Activated T-cell treated with anti-CD3 and anti-CD28 coated beads, Interleukin-2, amount 50 U/mL, for 48 hours (primary cell): ENCODE results near the gene CXCL14.

ENCODE experiments used
- DNase-seq, 2 experiments: peaks; one replicate each; pipeline ENCODE4 v3.0.0-alpha.2; 2020

CXCL14 gene

DNA sequence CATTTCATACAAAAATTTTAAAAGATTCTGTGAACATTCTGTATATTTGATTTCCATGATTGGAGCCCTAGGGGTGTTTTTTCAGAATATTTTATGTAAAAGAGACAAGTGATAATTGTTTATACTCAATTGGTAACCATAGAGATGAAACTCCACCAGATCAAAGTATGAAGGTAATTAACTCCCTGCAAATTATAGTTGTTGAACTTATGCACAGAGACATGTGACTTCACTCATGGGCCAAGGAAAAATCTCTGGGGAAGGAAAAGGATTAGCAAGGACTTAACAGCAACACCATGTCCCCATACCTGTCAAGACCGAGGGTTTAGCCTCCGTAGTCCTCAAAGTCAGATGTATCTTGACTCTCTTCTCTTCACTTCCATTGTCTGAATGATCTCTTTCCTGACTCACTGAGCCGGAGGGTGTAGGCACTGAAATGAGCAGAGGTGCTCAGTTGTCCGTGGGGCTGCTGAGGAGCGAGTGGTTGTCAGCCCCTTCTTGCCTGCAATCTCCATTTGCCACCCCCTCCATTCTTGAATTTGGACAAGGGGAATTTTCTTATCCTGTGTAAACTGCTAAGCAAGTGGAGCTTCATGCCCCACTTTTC lies 17.5 kb upstream of the CXCL14 start:
- no peak for DNase-seq

DNA sequence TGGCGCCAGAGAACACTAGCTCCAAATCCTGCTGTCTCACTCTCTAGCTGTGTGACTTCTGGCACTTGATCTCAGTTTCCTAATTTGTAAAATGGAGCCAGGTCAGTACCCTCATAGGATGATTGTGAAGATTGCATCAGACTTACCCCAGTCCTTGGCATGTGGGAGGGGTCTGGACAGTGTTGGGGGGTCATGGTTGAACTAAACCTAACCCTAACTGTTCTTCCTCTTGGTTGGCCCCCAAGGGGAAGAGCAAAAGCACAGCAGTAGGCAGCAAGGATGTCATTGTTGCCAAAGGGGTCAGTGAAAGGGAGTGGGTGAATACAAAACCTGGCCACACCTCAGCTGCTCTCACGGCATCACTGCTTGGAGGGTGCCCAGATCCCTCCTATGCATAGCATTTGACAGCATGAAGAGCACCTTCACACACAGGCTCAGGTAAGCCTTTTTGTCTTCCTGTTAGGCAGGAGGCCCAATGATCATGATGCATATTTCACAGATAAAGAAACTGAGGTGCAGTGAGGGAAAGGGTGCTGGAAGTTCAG lies 15.7 kb upstream of the CXCL14 start:
- no peak for DNase-seq

DNA sequence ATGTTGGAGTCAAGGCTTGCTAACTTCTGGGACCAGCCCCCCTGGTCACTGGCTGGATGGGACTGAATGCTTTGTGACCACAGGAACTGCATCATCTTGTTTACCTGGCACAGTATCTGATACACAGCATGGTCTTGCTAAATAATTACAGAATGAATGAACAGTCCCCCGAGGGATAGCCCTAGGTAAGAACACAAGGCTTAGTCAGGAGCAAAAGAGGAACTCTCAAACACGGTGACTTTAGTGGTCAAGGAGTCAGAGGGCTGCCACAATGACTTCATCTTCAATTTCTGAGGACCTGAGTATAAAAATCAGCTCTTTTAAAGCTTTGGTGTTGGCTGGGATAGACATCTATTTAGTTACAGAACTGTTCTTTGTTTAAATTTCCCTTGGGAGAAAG lies 15.1 kb upstream of the CXCL14 start:
- DNase-seq: no peak

- DNase-seq: no peak
Observed at GRCh38 chr5:135593141-135593540, 14.3 kb upstream of the CXCL14 start.

- DNase-seq: no peak
Observed at GRCh38 chr5:135592312-135593045, 13.7 kb upstream of the CXCL14 start.

DNA sequence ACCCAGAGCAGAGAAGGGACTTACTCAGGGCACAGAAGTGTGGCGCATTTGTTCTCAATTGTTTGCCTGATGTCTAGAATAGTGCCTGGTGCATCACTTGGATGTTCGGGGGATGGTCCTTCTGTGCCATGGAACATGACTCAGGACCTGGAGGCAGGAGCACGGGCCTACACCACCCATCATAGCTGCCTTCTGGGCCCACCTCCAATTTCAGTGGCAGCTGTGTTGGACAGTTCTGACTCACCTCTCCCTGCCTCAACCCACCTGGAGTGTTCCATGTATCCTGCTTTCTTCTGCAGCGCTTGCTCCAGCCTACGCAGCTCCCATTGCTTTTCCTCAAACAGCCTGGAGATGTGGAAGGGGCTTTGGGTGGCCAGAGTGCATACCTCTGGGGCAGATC lies 12.5 kb upstream of the CXCL14 start:
- no peak for DNase-seq

DNA sequence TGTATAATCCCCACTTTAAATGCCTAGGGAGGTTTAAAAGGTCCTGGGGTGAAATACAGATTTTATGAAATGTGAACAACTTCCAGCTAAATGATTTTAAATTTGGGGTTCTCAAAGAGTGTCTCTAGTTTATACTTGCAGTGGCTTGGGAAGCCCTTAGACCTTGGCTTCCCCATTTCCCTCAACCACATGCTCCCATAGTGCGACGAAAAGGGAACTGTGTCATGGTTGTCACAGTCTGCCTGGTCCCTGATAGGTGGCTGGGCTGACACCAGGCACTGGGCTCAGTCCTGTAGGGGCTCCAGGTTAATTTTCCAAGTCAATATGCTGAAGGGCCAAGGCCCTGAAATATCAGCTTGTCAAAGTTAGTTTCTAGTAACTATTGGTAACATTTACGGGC lies 10.4 kb upstream of the CXCL14 start:
- DNase-seq: no peak

DNA sequence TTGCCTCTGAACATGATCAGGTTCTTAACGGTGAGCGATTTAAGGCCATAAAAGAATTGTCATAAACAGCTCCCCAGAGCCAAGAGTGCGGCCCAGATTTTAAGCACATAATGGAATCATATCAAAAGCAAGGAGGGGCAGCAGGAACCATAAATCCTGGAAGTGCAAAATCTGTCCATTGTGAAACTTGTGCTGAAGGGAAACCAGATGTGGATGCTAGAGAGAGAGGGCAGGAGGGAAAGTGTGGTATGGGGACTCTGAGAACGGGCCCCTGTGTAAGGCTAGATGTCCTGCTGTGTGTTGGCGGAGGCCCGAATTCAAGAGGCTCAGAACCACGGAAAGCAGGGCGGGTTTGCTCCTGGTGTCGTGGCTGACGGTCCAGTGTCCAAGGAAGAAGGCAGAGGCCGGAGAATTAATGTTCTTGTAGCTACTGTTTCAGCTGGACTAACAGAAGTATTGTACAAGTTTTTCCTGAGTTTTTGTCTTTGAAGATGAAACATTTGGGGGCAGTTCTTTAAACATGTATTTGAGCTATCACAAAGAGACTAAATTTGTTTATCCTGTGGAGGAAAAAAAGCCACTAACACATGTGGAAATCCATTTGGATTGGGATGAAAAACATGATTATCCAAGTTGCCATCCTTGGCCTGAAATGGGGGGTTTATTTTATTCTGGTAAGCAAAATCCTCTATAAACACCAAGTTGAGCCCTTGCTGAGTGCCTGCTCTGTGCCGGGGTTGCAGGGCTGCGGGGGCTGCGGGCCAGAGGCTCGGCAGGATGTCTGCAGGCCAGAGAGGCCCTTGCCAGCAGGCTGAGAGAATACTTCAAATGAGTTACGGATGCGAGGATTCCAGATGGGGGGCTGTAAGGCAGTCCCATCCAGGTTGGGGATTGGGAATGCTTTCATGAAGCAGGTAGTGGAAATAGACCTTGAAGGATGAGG lies 9.2 kb upstream of the CXCL14 start:
- DNase-seq: no peak

- DNase-seq: no peak
Observed at GRCh38 chr5:135584918-135585317, 6.1 kb upstream of the CXCL14 start.

DNA sequence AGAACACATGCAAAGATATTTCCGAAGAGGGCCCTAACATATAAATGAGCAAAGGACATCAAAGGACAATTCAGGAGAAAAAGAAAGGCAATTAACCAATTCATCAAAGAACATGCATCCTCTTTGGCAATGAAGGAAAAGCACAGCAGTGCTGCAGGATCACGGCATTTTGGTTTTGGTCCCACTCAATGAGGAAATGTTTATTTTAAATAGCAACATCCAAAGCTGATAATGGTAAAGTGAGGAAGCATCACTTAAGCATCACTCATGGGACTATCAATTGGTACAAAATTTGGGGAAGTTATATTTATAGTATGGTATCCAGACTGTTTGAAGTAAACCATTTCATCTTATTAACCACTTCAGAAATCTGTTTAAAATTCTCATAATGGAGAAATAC lies 5.5 kb upstream of the CXCL14 start:
- DNase-seq: no peak

GRCh38 chr5:135582099-135582781 lies 3.4 kb upstream of the CXCL14 start:
- no peak for DNase-seq

DNA sequence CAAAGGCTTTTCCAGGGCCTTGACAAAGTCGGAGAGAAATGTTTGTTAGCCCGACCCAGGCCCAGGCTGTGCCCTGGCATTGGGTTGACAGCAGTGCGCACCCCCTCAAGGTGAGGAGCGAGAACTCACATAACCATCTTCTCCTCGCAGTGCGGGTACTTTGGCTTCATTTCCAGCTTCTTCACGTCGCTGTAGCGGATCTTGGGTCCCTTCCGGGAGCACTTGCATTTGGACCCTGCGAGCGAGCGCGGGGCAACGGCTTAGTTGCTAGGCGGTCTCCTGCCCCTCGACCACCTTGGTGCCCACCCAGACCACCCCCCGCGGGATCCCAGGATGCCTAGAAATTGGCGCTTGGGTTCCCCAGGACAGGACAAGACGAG lies 496 bp downstream of the CXCL14 start:
- no peak for DNase-seq

- no peak for DNase-seq
Observed at GRCh38 chr5:135577421-135577820, 1.4 kb downstream of the CXCL14 start.

DNA sequence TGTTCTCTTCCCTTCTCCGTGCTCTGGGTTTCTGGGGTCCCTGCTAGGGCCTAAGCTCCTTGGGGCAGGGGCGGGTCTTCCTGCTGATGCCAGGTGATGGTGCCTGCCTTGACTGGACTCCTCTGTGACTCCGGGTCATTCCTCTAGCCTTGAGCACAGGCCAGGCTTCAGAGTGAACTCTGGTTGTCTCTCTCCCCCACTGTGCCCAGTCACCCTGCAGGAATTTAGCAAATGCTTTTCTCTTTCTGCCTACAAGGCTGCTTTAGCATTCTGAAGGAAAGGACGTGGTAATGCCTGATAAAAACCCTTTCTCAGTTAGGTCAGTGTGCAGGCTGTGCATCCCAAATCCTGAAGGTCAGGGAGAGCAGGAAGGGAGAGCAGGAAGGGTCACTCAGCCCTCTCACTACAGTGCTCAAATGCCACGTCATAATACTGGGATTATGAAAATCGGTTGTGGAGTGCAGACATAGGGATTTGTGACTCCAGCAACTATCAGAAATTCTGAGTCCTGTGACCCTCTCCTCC lies 2.7 kb downstream of the CXCL14 start:
- DNase-seq: no peak

- no peak for DNase-seq
Observed at GRCh38 chr5:135574493-135574892, 4.3 kb downstream of the CXCL14 start.

DNA sequence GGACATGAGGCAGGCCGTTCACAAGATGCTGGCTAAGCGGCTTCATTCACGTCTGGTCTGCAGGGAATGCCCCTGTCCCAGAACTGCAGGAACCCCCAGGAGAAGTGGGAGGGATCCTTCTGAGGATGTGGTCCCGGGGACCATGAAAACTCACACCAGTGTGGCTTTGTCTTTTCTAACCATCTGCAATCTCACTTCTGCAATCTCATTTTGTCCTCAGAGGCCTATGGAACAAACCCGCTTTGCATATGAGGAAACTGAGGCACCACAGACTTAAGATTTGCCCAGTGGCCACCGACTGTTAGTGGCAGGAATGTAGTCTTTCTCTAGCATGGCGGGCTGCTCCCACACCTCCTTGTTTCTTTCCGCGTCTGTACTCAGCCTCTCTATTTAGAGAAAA lies 6.9 kb downstream of the CXCL14 start:
- no peak for DNase-seq

DNA sequence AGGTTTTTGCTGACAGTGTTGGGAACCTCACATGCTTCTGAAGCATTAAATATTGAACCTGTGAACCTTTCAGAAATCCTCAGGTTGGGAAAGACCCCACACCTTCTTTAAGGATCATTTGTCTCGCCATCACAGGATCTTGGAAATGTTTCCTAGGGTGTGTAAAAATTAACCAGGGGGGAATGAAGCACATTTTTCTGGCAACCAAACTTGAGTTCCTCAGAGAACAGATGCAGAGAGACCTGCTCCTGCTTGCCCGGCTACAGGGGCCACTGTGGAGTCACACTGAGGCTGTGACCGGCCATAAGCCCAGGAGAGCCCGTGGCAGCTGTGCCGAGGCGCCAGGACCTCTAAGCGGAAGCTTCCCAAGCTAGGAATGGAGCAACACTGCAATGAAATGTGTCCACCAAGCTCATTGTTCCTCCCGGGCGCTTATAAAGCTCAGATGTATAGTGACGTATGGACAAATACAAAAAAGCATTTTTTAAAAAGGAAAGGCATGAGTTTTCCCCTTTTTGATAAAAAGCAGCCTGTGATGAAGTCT lies 7.7 kb downstream of the CXCL14 start:
- DNase-seq: no peak

DNA sequence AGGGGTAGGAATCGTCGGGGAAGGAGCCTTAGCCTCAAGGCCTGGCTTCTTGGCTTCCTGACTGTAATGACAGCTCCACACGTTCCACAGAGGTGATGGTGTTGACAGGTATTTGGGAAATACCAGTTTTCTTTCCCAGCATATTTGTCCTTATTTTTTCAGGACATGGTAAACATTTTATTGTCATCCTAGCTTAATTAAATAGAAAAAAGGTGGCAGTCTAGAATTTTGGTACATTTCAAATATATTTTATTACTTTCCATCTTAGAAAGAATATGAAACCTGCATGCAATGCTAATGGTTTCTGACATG lies 8.4 kb downstream of the CXCL14 start:
- DNase-seq: no peak

GRCh38 chr5:135569755-135570452 lies 8.9 kb downstream of the CXCL14 start:
- DNase-seq: peak; percentile 33 to 35

DNA sequence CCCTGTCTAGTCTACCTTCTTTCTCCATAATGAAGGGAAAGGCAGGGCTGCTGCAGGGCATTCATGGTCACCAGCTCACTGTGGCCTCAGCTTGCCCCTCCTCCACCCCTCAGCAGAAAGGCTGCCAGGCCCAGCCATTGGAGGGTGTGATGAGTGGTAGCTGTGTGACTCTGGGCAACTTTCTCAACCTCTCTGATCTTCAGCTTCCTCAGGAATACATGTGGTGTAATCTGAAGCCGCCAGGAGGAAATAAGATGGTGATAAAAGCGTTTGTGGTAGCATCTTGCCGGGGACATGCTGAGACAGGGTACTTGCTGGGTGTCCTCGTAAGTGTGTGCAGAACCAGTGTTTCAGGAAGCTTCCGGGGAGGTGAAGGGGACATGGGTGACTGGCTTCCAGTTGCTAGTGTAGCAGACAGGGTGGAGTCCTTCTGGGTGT lies 9.8 kb downstream of the CXCL14 start:
- no peak for DNase-seq

GRCh38 chr5:135568246-135568645 lies 10.5 kb downstream of the CXCL14 start:
- DNase-seq: no peak

DNA sequence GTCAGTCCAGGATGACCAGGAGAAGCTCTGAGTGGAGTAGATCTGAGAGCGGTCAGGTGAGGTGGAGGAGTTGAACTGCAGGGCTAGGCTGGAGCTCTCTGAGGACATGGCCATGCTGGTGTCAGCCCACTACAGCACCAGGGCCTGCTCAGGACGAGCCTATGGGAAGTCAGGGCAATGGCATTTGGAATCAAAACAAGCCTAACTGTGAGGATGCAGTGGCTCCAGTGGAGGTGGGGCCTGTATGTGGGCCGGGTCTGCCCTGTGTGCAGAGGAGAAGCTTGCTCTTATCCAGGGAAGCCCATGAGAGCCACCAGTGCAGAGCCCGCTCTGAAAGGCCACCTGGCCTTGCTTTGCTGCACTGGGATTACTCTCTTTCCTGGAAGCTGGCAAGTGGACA lies 11.1 kb downstream of the CXCL14 start:
- DNase-seq: no peak
